DMS153 treated with DMSO at 0.1 percent for 48 hours (cell line): ENCODE measurements around the gene POLK.
"Not testable (repeated sequence)": the region's sequence is repeated elsewhere in the genome, so short reads cannot be mapped to it uniquely, and the experiment has no call there.

Experiments used
- DNase-seq: peaks from one replicate; lab custom pipeline; 2025; ENCODE audit not compliant: unreplicated experiment; lab: John Stamatoyannopoulos, UW

Gene POLK

DNA sequence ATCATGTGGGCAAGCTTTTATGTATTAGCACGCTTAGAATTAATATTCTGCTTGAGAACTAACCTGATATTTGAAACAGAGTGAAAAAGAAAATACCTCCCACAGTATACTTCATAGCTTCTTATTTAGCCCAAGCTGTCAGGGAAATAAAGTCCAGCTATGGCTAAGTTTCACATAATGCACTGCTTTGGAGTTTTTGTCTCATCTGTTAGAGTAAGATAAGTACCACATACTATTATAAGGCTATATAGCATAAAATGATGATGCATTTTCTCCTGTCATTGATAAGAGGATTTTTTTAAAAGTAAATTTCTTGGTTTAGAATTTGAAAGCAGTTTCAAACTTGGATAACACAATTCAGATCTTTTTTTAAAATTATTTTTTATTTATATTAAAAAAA is 97.2 kb downstream of the POLK start:
- no peak for DNase-seq

DNA sequence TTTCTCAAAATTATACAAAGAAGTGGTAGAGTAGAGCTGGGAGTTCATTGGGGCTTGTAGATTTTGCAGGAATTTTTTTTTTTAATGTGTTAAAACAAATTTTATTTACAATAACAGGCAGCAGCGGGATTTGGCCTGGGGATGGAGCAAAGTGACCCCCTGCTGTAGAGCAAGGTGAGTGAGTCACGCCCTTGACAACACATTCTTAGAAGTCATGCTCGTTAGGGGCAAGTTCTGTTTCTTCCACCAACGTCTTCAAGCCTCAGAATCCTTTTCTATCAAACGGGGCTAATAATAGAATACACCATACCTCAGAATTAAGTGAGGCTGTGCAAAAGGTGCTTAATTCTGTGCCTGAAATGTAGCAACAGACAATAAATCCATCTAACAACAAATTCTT is 98.5 kb downstream of the POLK start:
- no peak for DNase-seq

DNA sequence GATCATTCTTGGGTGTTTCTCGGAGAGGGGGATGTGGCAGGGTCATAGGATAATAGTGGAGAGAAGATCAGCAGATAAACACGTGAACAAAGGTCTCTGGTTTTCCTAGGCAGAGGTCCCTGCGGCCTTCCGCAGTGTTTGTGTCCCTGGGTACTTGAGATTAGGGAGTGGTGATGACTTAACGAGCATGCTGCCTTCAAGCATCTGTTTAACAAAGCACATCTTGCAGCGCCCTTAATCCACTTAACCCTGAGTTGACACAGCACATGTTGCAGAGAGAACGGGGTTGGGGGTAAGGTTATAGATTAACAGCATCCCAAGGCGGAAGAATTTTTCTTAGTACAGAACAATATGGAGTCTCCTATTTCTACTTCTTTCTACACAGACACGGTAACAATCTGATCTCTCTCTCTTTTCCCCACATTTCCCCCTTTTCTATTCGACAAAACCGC is 99.2 kb downstream of the POLK start:
- not testable (repeated sequence) for DNase-seq

DNA sequence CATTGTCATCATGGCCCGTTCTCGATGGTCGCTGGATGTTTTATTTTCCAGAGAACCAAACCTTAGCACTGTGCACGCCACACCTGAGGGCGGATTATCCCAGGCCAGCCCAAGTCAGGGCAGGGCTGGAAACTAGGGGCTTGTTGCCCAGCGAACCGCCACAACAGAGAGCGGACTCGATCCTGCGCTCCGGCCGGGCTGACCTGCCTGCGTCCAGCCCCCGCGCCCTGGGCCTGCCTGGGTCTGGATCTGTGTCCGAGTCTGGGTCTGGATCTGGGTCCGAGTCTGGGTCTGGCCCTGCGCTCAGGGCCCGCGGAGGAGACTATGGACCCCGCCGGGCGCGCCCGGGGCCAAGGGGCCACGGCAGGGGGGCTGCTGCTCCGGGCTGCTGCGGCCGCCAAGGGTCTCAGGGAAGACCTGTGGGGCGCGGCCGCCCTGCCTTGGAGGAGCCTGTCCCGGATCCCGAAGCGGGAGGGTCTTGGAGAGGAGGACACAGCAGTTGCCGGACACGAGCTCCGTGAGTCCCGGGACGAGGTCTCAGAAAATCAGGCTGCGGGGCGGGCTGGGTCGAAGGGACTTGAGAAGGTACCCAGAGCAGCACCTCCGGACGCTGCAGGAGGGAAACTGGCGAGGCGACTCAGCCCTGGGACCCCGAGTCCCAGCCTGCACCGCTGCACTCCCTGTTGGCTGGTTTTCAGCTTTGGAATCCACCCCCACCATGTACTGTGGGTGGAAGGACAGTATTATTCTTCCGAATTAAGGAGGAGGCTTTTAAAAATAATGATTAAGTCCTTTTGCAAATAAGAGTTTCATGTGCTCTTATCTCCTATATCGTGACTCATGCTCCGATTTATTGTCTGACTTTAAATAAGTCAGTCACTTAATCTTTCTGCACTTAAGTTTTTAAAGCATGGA is 99.9 kb downstream of the POLK start, which contains the start of gene ANKDD1B:
ANKDD1B (plus strand) TSS at position 143 of the 915 bp plus-strand sequence; CDS start at position 325, 182 bp downstream.
- no peak for DNase-seq

DNA sequence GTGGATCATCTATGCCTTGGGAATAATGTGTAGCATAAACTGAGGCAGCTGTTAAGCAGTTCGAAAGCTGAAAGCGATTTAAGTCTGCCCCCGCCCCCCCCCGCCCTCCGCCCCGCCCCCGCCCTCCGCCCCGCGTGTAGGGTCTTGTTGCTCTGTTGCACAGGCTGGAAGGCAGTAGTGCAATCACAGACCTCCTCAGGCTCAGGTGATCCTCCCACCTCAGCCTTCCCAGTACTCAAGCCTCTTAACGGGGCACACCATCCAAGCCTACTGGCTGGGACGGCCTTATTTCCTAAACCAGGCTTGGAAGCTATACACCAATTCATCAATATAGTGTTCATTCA is 100.5 kb downstream of the POLK start:
- no peak for DNase-seq

- DNase-seq, result no peak
Measured at GRCh38 chr5:75612901-75613300, 101.2 kb downstream of the POLK start.

DNA sequence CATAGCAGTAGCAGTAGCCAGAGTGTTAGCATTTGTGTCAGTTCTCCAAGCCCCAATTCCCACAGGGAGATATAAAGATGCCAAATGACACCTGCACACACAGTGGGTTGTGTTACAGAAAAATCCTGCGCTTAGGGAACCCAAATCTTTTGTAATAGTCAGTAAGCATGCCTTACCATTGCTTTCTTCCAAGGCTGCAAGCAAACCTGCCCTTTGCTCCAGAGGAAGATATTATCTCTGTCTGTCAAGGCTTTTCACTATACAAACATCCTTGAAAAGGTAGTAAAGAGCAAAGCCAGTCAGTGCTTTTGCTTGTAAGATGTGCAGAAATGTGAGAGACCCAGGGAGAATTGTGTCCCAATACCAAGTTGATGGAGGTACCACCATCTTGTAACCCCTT is 102.5 kb downstream of the POLK start:
- no peak for DNase-seq

DNA sequence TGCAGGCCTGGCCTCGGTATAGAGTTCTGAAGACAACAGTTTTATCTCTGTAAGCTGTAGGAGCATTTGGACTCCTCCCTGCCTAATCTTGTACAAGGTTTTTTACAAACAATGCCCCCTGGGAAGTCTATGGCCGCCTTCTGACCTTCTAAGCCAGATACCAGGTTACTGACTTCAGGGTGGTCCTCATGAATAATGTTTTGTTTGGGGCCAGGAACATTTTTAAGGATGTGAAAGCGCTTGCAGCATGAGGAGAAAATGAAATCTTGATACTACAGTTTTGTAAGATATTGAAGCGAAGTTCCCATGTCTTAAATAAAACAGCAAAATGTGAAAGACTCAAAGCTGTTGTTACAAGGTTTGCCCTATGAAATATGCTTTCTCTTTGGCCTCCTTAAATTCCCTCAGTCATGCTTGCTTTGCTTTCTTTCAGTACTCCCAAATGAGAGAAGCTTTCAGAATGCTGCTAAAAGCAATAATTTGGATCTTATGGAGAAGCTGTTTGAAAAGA is 104.7 kb downstream of the POLK start:
- no peak for DNase-seq

DNA sequence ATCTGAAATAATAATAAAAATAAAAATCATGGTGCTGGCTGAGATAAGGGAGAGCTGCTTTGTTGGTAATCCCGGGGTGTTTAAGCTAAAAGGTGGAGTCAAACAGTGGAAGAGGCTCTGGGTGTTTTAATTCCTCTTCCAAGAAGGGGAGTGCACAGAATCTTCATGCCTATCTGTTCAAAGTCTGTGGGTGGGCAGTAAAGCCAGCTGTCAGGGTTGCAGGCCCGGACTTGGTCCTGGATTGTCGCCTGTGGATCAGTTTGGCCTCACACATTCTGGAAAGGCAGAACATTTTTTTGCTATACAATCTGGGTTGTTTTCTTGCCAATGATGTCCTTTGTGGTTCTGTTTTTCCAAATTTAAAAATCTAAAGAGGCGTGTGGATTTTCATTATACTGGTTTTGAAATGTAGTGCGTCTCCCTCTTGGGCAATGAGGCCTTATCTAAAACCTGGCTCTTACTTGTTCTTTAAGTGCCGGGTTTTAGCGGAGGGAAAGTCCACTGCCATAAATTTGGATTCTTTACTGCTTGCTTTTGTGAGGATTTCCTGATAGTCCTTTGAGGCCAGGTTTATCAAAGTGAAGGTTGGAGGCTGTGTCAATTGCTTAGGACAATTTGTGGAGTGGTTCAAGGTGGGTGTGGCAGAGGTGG is 105.4 kb downstream of the POLK start:
- no peak for DNase-seq

DNA sequence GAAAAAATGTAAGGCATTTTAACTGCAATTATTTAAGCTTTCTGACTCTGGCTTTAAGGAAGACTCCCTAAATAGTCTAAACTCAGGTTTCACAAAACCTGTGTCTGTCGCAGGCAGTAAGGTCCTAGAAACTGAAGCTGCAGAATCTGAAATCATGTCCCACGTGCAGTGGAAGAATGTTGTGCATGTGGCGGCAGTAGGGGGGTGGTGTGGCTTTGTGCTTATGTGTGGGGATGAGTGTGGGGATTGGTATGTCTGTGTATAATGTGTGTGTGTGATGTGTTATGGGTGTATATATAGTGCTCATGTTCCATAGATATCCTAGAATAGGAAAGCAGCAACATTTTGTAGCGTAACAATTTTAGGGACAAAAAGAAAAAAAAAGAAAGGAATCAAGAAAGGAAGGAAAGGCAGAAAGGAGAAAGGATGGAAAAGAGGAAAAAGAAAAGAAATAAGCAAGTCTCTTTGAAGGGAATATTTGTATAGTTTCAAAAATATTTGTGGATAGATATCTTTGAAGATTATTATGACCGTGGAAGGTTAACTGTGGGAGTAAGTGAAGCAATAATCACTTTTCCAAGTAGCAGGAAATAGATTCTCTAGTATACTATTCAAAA is 106.2 kb downstream of the POLK start:
- DNase-seq, result no peak

DNA sequence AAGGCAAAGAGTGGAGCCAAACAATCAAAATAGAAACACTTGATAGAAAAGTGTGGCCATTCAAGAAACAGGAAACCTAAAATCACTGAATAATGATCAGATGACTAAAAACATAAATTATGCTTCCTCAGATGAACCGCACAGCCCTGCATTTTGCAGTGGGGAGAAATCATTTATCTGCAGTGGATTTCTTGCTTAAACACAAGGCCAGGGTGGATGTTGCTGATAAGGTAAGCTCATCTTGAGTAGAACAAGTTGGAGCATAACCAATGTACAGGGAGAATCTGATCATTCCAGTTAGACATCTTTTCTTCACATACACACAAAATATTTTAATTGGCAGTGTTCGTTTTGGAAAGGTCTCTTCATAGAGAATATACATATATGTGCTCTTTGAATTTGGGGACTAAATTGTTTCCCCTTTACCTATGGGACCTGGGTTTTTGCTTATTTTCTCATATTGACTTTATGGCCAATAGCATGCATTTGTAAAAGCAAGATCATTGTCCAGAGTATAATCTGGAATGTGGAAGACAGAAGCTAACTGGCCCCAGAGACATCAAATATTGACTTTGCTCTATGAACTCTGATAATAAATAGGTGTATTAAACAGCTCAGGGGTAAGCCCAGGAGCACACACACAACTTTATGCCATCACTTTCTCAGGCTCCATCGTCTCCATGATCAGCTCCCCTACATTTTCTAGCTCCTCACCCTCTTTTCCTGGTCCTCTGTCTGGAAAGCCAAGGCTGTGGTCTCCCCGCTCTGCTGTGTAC is 108.7 kb downstream of the POLK start:
- no peak for DNase-seq

DNA sequence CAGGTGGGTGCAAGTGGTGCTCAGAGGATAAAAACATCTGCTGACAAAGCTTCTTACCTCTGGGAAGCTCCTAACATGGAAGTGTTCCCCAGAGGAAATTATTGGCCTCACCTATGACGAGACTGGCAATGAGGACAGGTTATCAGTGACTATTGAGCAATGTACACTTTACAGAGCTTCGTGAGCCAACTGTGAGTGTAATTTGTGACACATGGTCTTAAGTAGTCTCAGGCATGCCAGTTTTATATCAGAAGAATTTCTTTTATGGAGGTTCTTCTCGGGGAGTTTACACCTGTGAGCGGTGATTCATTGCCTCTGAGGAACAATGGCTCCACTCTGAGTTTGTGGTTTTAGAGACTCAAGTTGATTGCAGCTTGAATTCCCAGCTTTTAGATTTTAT is 110.9 kb downstream of the POLK start:
- no peak for DNase-seq

DNA sequence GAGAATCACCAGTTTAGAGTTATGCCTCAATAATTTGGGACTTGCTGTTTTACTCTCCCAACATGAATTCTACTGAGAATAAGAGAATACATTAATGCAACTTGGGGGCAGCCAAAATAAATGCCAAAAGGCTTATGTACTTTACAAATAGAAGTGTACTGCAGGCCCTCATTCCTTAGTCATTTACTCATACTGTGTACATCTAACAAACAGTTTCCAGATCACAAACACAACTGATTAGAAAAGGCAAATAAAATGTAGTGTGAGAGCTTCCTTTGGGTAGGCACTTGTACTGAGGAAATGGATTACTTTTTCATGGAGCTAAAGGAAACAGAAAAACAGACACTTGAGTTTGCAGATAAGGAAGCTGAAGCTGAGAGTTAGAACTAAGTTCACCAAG is 112.2 kb downstream of the POLK start:
- DNase-seq, result no peak

DNA sequence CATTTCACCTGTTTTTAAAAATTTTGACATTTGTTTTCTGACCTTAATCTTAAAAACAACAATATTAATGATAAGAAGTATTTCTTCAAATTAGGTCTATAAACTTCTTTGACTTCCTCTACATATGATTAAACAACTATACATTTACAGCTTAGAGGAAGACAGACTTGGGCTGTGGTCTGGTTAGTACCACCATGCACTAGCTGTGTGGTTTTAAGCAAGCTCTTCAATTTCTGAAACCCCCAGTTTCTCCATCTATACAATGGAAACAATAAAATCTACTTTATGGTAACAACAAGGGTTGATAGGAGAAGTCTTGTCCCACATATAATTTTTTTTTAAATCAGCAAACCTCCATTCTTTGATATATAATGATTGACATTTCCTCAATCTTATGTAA is 115.3 kb downstream of the POLK start:
- no peak for DNase-seq

- DNase-seq, result no peak
Measured at GRCh38 chr5:75627801-75628200, 116.1 kb downstream of the POLK start.

DNA sequence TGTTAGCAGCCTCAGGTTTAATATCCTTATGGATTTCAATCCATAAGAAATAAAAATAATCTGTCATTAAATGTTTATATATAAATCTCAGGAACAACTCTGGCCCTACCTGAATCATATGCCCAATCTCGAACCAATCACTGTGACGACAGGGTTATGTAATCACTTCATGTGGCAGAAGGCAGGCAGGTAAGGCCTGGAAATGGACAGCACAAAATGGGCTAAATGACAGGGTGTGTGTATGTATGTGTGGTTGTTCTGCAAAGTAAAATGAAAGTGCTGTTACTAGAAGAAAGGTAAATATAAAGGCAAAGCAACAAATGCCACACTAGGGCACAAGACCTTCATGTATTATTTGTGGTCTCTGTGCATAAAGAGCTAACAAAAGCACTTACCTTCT is 119.2 kb downstream of the POLK start:
- DNase-seq, result no peak

- DNase-seq, result no peak
Measured at GRCh38 chr5:75632321-75632720, 120.6 kb downstream of the POLK start.

DNA sequence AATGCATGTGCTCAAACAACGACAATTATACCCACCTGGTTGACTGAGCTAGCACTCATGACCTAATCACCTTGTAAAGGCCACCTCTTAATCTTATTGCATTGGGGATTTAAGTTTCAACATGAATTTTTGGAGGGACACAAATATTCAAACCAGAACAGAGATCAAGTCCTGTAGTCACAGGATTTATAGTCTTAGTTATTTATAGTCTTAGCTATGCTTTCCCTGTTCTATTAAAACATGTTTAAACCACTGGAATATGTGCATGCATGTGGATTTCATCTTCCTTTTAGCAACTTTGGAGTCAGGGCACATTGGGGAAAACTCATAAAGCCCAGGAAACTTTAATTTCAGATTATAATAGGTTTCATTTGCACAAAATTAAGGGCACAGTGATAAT is 126.3 kb downstream of the POLK start:
- DNase-seq, result no peak

- no peak for DNase-seq
Measured at GRCh38 chr5:75639535-75640311, 128.0 kb downstream of the POLK start.

DNA sequence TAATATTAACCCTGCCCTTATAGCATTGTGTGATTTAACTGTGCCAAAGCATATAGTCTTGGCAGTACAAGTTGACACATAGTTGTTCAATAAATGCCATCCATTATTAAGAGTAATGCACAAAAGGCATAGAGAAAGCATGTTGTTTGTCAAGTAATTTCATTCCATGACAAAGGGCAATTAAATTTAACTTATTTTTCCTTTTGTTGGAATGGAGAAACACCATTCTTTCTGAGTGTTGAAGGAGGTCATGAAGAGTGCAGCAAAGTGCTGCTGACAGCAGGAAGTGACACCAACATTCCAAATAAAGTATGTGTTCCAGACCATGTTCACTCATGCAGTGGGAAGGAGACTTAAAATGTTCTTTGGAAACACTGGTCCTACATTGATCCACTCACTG is 128.7 kb downstream of the POLK start:
- no peak for DNase-seq
